SK-N-SH treated with all-trans-retinoic acid at 6 μM for 48 hours (cell line): ENCODE results near the gene DCDC2C.

ENCODE experiments used
- ATAC-seq: fragments of 200-7000 bp; cut with Tn5 transposase; 3 replicates; pipeline ENCODE4 v1.9.1; 2020; ENCODE audit warnings: mild to moderate bottlenecking, moderate library complexity
- ARNTL ChIP-seq: fragments of 450-650 bp; formaldehyde crosslinking; IDR thresholded peaks from 2 replicates; pipeline ENCODE4 v1.5.0; 2020; ENCODE audit warnings: low read depth, mild to moderate bottlenecking, moderate library complexity, borderline replicate concordance
- BACH2 ChIP-seq: fragments of 250-450 bp; sonication (Bioruptor Pico); IDR thresholded peaks from 2 replicates; pipeline ENCODE4 v1.9.0; 2021; ENCODE audit warnings: mild to moderate bottlenecking, borderline replicate concordance
- CREB5 ChIP-seq: fragments of 250-450 bp; sonication (Bioruptor Pico); IDR thresholded peaks from 2 replicates; pipeline ENCODE4 v1.5.1; 2020; ENCODE audit warnings: low read depth, mild to moderate bottlenecking, moderate library complexity
- CSRNP3 ChIP-seq: fragments of 250-450 bp; sonication (Bioruptor Pico); IDR thresholded peaks from 2 replicates; pipeline ENCODE4 v1.5.1; 2021; ENCODE audit warnings: mild to moderate bottlenecking, moderate library complexity
- ESRRG ChIP-seq: fragments of 250-450 bp; sonication (Bioruptor Pico); IDR thresholded peaks from 2 replicates; pipeline ENCODE4 v1.6.1; 2021; ENCODE audit warnings: mild to moderate bottlenecking
- GLIS3 ChIP-seq: fragments of 250-450 bp; sonication (Bioruptor Pico); IDR thresholded peaks from 2 replicates; pipeline ENCODE4 v1.5.0; 2020; ENCODE audit warnings: mild to moderate bottlenecking, moderate library complexity
- ISL1 ChIP-seq: fragments of 250-450 bp; sonication (Bioruptor Pico); IDR thresholded peaks from 2 replicates; pipeline ENCODE4 v2.1.2; 2022; ENCODE audit warnings: mild to moderate bottlenecking, moderate library complexity
- OSR1 ChIP-seq: fragments of 250-450 bp; sonication (Bioruptor Pico); IDR thresholded peaks from 2 replicates; pipeline ENCODE4 v1.8.0; 2022; ENCODE audit warnings: moderate library complexity, mild to moderate bottlenecking, inconsistent platforms
- PATZ1 ChIP-seq: fragments of 250-450 bp; sonication (Bioruptor Pico); IDR thresholded peaks from 2 replicates; pipeline ENCODE4 v1.8.0; 2020; ENCODE audit warnings: mild to moderate bottlenecking, moderate library complexity, borderline replicate concordance
- POU6F1 ChIP-seq: fragments of 250-450 bp; sonication (Bioruptor Pico); IDR thresholded peaks from 2 replicates; pipeline ENCODE4 v1.8.0; 2021; ENCODE audit warnings: low read depth, mild to moderate bottlenecking, moderate library complexity, borderline replicate concordance
- PPARA ChIP-seq: fragments of 250-450 bp; sonication (Bioruptor Pico); IDR thresholded peaks from 2 replicates; pipeline ENCODE4 v1.5.0; 2020; ENCODE audit warnings: mild to moderate bottlenecking, borderline replicate concordance
- SNAI2 ChIP-seq: fragments of 250-450 bp; sonication (Bioruptor Pico); IDR thresholded peaks from 2 replicates; pipeline ENCODE4 v1.5.0; 2020; ENCODE audit warnings: mild to moderate bottlenecking, moderate library complexity
- TCF4 ChIP-seq: fragments of 250-450 bp; sonication (Bioruptor Pico); IDR thresholded peaks from 2 replicates; pipeline ENCODE4 v1.8.0; 2021; ENCODE audit warnings: mild to moderate bottlenecking, moderate library complexity, borderline replicate concordance
- TOX ChIP-seq: fragments of 250-450 bp; sonication (Bioruptor Pico); IDR thresholded peaks from 2 replicates; pipeline ENCODE4 v1.8.0; 2021; ENCODE audit warnings: mild to moderate bottlenecking, moderate library complexity, borderline replicate concordance
- TSHZ2 ChIP-seq: fragments of 250-450 bp; sonication (Bioruptor Pico); IDR thresholded peaks from 2 replicates; pipeline ENCODE4 v1.5.0; 2020; ENCODE audit warnings: mild to moderate bottlenecking, moderate library complexity
- ZC3H10 ChIP-seq: fragments of 250-450 bp; sonication (Bioruptor Pico); IDR thresholded peaks from 2 replicates; pipeline ENCODE4 v1.5.1; 2021; ENCODE audit warnings: mild to moderate bottlenecking, moderate library complexity
- ZFP3 ChIP-seq: fragments of 250-450 bp; sonication (Bioruptor Pico); IDR thresholded peaks from 2 replicates; pipeline ENCODE4 v1.5.0; 2020; ENCODE audit warnings: mild to moderate bottlenecking, moderate library complexity
- ZFP30 ChIP-seq: fragments of 450-650 bp; formaldehyde crosslinking; IDR thresholded peaks from 2 replicates; pipeline ENCODE4 v1.5.0; 2022; ENCODE audit warnings: mild to moderate bottlenecking, moderate library complexity
- ZNF565 ChIP-seq: fragments of 450-650 bp; formaldehyde crosslinking; conservative IDR thresholded peaks from 2 replicates; pipeline ENCODE4 v1.5.0; 2020; ENCODE audit warnings: low read depth, mild to moderate bottlenecking, moderate library complexity
- ZNF70 ChIP-seq: fragments of 450-650 bp; formaldehyde crosslinking; IDR thresholded peaks from 2 replicates; pipeline ENCODE4 v1.5.0; 2020; ENCODE audit warnings: mild to moderate bottlenecking, moderate library complexity
- ZNF8 ChIP-seq: fragments of 450-650 bp; formaldehyde crosslinking; IDR thresholded peaks from 2 replicates; pipeline ENCODE4 v1.5.0; 2020; ENCODE audit warnings: mild to moderate bottlenecking, moderate library complexity

Gene DCDC2C

GRCh38 chr2:3674066-3674845 lies 29.1 kb upstream of the DCDC2C start:
- ATAC-seq, result no peak
- TF ChIP-seq SNAI2 (no peak), ZNF565 (no peak), CSRNP3 (no peak), POU6F1 (CRISPR knock-in tag) (no peak), ISL1 (CRISPR knock-in tag) (no peak), ZFP30 (CRISPR knock-in tag) (no peak), ZC3H10 (CRISPR knock-in tag) (no peak), OSR1 (CRISPR knock-in tag) (no peak)

GRCh38 chr2:3675687-3676086 lies 27.7 kb upstream of the DCDC2C start:
- no peak for ATAC-seq
- TF ChIP-seq ZNF70 (CRISPR knock-in tag) (no peak), TSHZ2 (no peak), ZNF8 (CRISPR knock-in tag) (no peak), TOX (CRISPR knock-in tag) (no peak), SNAI2 (no peak), ZFP3 (CRISPR knock-in tag) (no peak), ISL1 (CRISPR knock-in tag) (no peak), ESRRG (no peak), CSRNP3 (no peak), GLIS3 (no peak), TCF4 (CRISPR knock-in tag) (no peak), ZC3H10 (CRISPR knock-in tag) (no peak), ARNTL (no peak), ZFP30 (CRISPR knock-in tag) (no peak), CREB5 (CRISPR knock-in tag) (no peak), BACH2 (CRISPR knock-in tag) (no peak), PATZ1 (CRISPR knock-in tag) (no peak), OSR1 (CRISPR knock-in tag) (no peak), POU6F1 (CRISPR knock-in tag) (no peak), PPARA (CRISPR knock-in tag) (no peak)
